ENCODE results near the gene CD2AP. TPM values are rescaled to one million over a fixed set of nuclear protein-coding genes. Genes with fewer than 3 reads are reported as not detected.

Gene CD2AP
- total RNA-seq, 2 donors from 2014 or later = 18.9 to 29.6 TPM

DNA sequence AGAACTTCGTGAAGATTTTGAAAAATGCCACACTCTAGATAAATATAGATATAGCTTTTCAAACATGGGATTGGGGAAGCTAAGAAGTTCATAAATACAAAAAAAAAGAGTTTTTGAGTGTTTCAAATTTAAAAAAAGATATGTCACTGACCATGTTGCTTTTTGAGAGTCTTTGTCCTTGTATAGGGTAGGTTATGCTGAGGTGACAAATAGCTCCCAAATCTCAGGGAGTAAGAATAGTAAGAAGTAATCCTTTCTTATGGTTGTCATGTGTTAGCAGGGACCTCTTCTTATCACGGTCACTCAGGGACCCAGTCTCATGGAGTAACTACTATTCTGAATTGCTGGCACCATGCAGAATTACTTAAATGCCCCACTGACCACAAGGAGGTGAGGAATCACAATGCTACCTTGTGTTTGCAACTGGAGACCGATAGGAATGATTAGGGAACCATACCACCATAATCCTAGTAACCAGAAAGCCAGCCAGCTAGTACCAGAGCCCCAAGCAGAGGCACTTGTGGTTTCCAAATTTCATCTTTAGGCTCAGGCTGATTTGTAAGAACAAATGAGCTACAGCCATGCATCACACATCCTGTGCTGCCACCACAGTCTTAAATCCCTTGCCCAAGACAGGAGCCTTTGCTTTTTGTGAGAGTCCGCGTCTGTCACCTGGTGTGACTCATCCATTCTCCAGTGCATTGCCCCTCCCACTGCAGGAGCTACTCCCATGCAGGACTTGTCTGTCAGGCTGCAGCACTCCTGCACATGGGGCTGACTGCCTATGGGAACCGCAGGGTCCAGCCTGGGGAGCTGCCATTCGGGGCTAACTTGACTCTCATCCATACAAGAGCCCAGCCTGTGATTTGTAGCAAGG is 178.4 kb downstream of the CD2AP start:
- Mint-ChIP-seq H3K4me3 (no peak overlapping the region), H3K27ac (no peak overlapping the region), H3K4me1 (ENCODE audit: low read depth in 2 of 2) (no peaks in the 10 kb centered on the region), H3K27me3 (peaks cover 7% of the 10 kb centered on the region in 2 donors), H3K9me3 (no peaks in the 10 kb centered on the region), H3K36me3 (no peaks in the 10 kb centered on the region)
- ATAC-seq = peak; percentile 91
- no peak for DNase-seq (ENCODE audit: low spot score)

DNA sequence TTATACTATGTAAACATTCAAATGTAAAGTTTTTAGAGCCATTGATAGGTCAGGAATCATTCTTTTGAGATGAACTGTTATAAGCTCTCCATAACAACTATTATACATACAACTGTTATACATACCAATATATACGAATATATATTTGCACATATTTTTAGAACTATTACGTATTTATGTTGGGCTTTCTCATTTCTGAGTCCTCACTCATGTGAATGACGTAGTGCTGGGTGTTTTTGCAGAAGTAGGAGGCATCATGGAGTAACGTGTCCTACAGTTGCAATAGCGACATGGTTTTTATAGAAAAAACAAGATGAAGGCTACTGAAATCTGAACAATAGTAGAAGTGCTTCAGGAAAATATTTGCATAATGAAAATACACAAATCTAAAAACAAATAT is 184.4 kb downstream of the CD2AP start:
- Mint-ChIP-seq H3K27ac (no peak overlapping the region), H3K27me3 (peaks cover 17 to 20% of the 10 kb centered on the region in 2 donors), H3K36me3 (no peaks in the 10 kb centered on the region), H3K9me3 (no peaks in the 10 kb centered on the region), H3K4me1 (ENCODE audit: low read depth in 2 of 2) (peaks cover 0 to 3% of the 10 kb centered on the region in 2 donors), H3K4me3 (no peak overlapping the region)
- DNase-seq (ENCODE audit: low spot score) (no peak), ATAC-seq (no peak)

DNA sequence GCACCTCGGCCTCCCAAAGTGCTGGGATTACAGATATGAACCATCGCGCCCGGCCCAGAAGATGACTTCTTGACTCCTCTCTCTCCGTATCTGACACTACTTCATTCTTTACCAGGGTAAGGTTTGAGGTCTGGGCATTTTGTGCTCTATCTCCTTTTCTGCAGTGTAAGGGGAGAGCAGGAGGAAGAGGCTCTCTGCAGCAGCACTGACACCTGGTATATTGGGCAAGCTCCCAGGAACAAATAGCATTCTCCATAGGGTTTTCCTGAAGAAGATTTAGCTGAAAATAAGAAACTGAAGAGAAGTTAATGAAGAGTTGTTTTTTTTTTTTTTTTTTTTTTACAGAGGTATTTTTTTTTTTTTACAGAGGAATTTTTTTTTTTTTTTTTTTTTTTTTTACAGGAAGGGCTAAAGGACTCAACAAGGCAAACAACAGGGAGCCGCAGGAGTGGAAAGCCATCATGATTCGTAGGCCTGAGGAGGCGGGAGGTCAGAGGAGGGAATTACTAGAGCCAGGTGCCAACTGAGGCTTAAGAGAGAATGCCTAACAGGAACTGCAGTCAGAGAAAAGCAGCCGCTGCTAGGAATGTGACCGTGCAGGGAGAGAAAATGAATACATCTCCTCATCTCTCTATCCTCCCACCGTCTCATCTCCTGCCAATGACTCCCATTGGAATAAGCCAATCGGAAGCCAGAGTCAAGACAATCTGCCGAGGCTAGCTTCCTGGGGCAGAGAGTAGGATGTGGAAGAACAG is 186.1 kb downstream of the CD2AP start:
- H3K9me3 Mint-ChIP-seq = no peaks in the 10 kb centered on the region
- no peak for ATAC-seq
- no peaks in the 10 kb centered on the region for H3K36me3 Mint-ChIP-seq

DNA sequence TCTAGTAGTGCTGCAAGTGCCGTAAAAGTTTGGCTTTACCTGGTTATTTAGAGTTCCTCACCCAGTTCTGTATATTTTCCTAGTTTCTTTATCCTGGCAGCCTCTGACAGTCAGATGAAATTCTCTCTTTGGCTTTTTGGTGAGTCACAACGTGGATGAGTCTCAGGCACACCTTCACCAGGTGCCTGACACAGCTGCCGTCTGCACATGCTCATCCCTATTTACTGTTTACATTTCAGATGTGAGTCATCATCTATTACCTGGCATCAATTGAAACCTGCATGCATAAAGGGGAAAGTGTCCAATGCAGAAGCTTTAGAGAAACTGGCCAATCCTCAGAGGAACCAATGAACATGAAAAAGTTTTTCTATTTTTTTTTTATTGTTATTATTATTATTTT is 187.5 kb downstream of the CD2AP start:
- no peak for DNase-seq (ENCODE audit: low spot score)
- no peak for ATAC-seq
- Mint-ChIP-seq H3K36me3 (no peaks in the 10 kb centered on the region), H3K4me1 (ENCODE audit: low read depth in 2 of 2) (peaks cover 0 to 3% of the 10 kb centered on the region in 2 donors), H3K4me3 (no peak overlapping the region), H3K9me3 (no peaks in the 10 kb centered on the region), H3K27me3 (peaks cover 23 to 32% of the 10 kb centered on the region in 2 donors), H3K27ac (no peak overlapping the region)

More for the DNA sequence above, 186.1 kb downstream of the CD2AP start:
- peaks cover 20 to 21% of the 10 kb centered on the region in 2 donors for H3K27me3 Mint-ChIP-seq
- no peak overlapping the region for H3K27ac Mint-ChIP-seq
- DNase-seq (ENCODE audit: low spot score) = no peak
- H3K4me1 Mint-ChIP-seq (ENCODE audit: low read depth in 2 of 2) = peaks cover 0 to 3% of the 10 kb centered on the region in 2 donors
- H3K4me3 Mint-ChIP-seq = no peak overlapping the region

DNA sequence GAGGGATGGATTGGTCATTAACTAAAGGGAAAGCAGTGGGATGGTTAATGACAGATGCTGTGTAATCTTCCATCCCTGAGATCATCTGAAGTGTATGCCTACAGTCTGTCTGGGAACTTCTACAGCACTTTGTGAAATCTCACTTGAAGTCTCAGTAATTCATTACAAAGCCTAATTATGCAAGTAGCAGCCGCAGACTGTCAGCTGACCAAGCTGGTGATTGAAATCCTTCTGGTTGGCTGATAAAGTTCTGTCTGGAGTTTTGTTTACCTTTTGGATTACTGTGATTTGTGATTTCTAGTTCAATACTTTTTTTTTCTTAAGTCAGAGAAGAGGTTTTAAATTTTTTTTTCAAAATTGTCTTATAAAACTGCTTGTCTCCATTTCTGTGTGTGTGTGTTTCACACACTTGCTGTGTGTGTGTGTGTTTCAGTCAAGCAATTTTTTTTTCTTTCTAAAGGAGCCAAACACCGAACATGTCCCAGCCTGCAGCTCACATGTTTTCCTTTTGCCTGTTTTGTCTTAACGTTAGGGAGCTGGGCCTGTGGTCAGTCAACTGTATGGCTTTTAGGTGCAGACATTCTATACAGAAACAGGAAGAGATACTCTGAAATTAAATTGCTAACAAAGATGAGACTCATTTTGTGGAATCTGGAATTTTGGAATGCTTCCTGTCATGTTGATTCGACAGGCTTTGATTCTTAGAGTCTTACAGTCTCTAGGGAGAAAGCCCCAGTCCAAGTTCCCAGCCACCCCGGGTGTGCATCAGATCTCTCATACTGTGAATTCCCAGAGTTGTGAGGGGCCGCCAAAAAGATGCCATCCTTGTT is 192.3 kb downstream of the CD2AP start:
- DNase-seq (ENCODE audit: low spot score) (no peak), ATAC-seq (no peak)
- no peak overlapping the region for H3K4me3 Mint-ChIP-seq
- peaks cover 18 to 34% of the 10 kb centered on the region in 2 donors for H3K27me3 Mint-ChIP-seq
- H3K9me3 Mint-ChIP-seq = no peaks in the 10 kb centered on the region
- no peak overlapping the region for H3K27ac Mint-ChIP-seq
- no peaks in the 10 kb centered on the region for H3K36me3 Mint-ChIP-seq
- H3K4me1 Mint-ChIP-seq (ENCODE audit: low read depth in 2 of 2) = peaks cover 0 to 3% of the 10 kb centered on the region in 2 donors

DNA sequence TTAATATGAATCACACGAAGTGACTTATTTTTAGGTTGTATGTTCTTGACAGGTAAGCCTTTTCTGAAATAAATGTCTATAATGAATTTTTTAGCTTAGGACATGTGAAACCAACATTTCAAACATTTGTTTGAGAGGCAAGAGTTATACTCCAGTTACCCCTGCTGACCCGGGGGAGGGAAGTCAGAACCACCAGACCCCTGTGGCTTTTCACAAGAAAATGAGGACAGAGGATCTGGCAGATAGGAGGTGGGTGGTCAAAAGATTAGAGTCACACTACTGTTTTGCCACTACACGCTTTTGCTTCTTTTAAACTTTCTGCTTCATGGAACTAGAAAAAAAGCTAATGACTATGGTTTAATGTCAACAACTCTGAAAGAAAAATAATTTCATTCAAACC is 193.3 kb downstream of the CD2AP start:
- no peak overlapping the region for H3K27ac Mint-ChIP-seq
- peaks cover 18 to 33% of the 10 kb centered on the region in 2 donors for H3K27me3 Mint-ChIP-seq
- H3K36me3 Mint-ChIP-seq = no peaks in the 10 kb centered on the region
- no peaks in the 10 kb centered on the region for H3K9me3 Mint-ChIP-seq
- no peak overlapping the region for H3K4me3 Mint-ChIP-seq
- H3K4me1 Mint-ChIP-seq (ENCODE audit: low read depth in 2 of 2) = peaks cover 0 to 3% of the 10 kb centered on the region in 2 donors
- DNase-seq (ENCODE audit: low spot score) (no peak), ATAC-seq (no peak)

DNA sequence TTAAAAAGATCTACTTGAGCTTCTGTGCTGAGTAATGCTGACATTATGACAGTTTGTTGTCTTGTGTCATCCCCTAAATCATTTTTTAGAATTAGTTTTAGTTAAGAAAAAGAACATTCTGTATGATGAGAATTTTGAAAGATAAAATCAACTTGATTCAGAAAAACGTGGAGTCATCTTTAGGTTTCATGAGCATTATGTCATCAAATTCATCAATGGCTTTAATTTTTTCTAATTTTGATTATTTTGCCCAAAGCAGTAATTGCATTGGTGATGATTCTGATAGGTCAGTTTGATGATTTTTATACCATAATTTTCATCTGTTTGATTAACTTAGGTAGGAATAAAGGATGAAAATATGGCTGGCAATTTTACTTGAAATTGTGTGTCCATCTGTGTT is 194.2 kb downstream of the CD2AP start:
- Mint-ChIP-seq H3K4me1 (ENCODE audit: low read depth in 2 of 2) (no peaks in the 10 kb centered on the region), H3K9me3 (no peaks in the 10 kb centered on the region), H3K27ac (no peak overlapping the region), H3K27me3 (peaks cover 19 to 28% of the 10 kb centered on the region in 2 donors), H3K4me3 (no peak overlapping the region), H3K36me3 (no peaks in the 10 kb centered on the region)
- DNase-seq (ENCODE audit: low spot score) (no peak), ATAC-seq (no peak)

DNA sequence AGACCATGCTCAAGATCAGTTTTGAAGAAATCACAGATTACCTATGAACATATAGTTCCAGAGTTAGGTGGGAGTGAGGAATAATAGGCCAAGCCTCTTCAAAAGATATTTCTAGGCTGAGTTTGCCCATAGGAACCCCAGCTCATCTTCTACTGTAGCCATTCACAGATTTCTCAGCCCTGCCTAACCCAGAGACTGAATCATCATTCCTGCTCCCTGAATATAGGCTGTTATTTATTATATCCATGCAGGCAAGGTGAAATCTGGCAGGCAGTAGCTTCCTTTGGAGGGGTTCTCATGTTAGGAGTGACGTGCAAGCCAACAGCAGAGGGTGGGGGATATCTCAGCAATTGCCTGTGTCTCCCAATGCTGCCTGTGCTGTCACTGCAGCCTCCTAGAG is 195.2 kb downstream of the CD2AP start:
- Mint-ChIP-seq H3K9me3 (no peaks in the 10 kb centered on the region), H3K4me1 (ENCODE audit: low read depth in 2 of 2) (no peaks in the 10 kb centered on the region), H3K27ac (no peak overlapping the region), H3K4me3 (no peak overlapping the region), H3K36me3 (no peaks in the 10 kb centered on the region), H3K27me3 (peaks cover 22 to 28% of the 10 kb centered on the region in 2 donors)
- DNase-seq (ENCODE audit: low spot score) (no peak), ATAC-seq (no peak)

DNA sequence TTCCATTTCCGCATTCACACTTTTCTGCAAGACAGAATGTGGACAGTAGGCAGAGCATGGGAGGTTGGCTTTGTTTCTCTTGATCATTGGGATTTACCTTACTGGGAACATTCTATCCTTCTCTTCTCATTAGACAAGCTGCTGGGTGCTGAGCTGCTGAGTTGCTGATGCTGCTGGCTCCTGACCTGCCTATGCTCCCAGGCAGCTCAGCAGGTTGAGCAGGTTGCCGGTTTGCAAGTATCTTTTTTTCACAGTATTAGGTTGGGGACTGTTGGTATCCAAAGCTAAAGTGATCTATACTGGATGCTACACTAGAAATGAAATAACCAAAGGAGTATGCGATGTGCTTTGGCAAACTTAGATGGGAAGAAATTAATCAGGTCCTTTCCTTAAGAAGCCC is 197.1 kb downstream of the CD2AP start:
- no peak overlapping the region for H3K27ac Mint-ChIP-seq
- H3K9me3 Mint-ChIP-seq = no peaks in the 10 kb centered on the region
- DNase-seq (ENCODE audit: low spot score) (no peak), ATAC-seq (no peak)
- no peaks in the 10 kb centered on the region for H3K4me1 Mint-ChIP-seq (ENCODE audit: low read depth in 2 of 2)
- no peak overlapping the region for H3K4me3 Mint-ChIP-seq
- no peaks in the 10 kb centered on the region for H3K36me3 Mint-ChIP-seq
- peaks cover 15 to 20% of the 10 kb centered on the region in 2 donors for H3K27me3 Mint-ChIP-seq

Other genes with a start within 250 kb of the CD2AP start
- under 1 TPM; 0.07 to 0.31 TPM for gene TNFRSF21, start 167.9 kb upstream of the CD2AP start, total RNA-seq
- not detected for gene ADGRF4, start 220.8 kb downstream of the CD2AP start, total RNA-seq